ENCODE data around the gene WDR41.

DNA sequence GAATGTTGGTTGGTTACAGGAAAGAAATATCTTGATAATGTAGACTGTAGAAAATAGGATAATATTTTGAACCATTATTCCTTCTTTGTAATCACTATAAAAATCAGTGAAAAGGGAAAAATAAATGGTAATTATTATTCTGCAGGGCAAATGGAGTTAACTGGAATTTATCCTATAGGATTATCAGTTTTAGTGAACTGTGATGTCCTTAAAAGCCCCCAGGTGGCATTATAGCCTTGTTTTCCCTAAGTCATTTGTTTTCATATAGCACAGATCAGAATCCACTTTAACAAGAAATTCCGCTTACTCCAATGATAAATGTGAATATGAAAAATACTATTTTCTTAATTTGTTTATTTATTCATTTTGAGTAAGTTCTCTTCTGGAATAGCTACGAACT is 26.2 kb upstream of the WDR41 start:
- TF ChIP-seq, protein P1, sequence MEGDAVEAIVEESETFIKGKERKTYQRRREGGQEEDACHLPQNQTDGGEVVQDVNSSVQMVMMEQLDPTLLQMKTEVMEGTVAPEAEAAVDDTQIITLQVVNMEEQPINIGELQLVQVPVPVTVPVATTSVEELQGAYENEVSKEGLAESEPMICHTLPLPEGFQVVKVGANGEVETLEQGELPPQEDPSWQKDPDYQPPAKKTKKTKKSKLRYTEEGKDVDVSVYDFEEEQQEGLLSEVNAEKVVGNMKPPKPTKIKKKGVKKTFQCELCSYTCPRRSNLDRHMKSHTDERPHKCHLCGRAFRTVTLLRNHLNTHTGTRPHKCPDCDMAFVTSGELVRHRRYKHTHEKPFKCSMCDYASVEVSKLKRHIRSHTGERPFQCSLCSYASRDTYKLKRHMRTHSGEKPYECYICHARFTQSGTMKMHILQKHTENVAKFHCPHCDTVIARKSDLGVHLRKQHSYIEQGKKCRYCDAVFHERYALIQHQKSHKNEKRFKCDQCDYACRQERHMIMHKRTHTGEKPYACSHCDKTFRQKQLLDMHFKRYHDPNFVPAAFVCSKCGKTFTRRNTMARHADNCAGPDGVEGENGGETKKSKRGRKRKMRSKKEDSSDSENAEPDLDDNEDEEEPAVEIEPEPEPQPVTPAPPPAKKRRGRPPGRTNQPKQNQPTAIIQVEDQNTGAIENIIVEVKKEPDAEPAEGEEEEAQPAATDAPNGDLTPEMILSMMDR (conservative IDR thresholded peaks at IDR 0.05) = peak; percentile 51
- no peak for TF ChIP-seq EZH2 (IDR thresholded peaks at IDR 0.05; ENCODE audit: low read depth)
